ENCODE data around the gene CDH16. TPM values are rescaled to one million over a fixed set of nuclear protein-coding genes. Genes with fewer than 3 reads are reported as not detected.

Gene CDH16
- total RNA-seq, 1 donor from 2014 or later: not detected

GRCh38 chr16:66920924-66921680 lies 2.4 kb upstream of the CDH16 start:
- Mint-ChIP-seq H3K4me3 (ENCODE audit: unreplicated experiment) (no peak overlapping the region), H3K36me3 (ENCODE audit: unreplicated experiment) (peaks cover 4% of the 10 kb centered on the region), H3K27ac (ENCODE audit: unreplicated experiment) (no peak overlapping the region), H3K9me3 (ENCODE audit: unreplicated experiment) (peaks cover 11% of the 10 kb centered on the region), H3K4me1 (ENCODE audit: low read depth, unreplicated experiment) (peaks cover 20% of the 10 kb centered on the region), H3K27me3 (ENCODE audit: unreplicated experiment) (peaks cover 15% of the 10 kb centered on the region)
- DNase-seq: no peak
- TF ChIP-seq, protein P1, sequence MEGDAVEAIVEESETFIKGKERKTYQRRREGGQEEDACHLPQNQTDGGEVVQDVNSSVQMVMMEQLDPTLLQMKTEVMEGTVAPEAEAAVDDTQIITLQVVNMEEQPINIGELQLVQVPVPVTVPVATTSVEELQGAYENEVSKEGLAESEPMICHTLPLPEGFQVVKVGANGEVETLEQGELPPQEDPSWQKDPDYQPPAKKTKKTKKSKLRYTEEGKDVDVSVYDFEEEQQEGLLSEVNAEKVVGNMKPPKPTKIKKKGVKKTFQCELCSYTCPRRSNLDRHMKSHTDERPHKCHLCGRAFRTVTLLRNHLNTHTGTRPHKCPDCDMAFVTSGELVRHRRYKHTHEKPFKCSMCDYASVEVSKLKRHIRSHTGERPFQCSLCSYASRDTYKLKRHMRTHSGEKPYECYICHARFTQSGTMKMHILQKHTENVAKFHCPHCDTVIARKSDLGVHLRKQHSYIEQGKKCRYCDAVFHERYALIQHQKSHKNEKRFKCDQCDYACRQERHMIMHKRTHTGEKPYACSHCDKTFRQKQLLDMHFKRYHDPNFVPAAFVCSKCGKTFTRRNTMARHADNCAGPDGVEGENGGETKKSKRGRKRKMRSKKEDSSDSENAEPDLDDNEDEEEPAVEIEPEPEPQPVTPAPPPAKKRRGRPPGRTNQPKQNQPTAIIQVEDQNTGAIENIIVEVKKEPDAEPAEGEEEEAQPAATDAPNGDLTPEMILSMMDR (IDR thresholded peaks at IDR 0.05; ENCODE audit: partially characterized antibody, unreplicated experiment): no peak

- DNase-seq: no peak
- H3K36me3 Mint-ChIP-seq (ENCODE audit: unreplicated experiment): peaks cover 4% of the 10 kb centered on the region
- H3K9me3 Mint-ChIP-seq (ENCODE audit: unreplicated experiment): peaks cover 11% of the 10 kb centered on the region
- H3K4me1 Mint-ChIP-seq (ENCODE audit: low read depth, unreplicated experiment): peaks cover 20% of the 10 kb centered on the region
- H3K4me3 Mint-ChIP-seq (ENCODE audit: unreplicated experiment): no peak overlapping the region
- no peak overlapping the region for H3K27ac Mint-ChIP-seq (ENCODE audit: unreplicated experiment)
- TF ChIP-seq, protein P1 (IDR thresholded peaks at IDR 0.05; ENCODE audit: partially characterized antibody, unreplicated experiment): no peak
- peaks cover 10% of the 10 kb centered on the region for H3K27me3 Mint-ChIP-seq (ENCODE audit: unreplicated experiment)
Measured at GRCh38 chr16:66920299-66920590, 1.6 kb upstream of the CDH16 start.

DNA sequence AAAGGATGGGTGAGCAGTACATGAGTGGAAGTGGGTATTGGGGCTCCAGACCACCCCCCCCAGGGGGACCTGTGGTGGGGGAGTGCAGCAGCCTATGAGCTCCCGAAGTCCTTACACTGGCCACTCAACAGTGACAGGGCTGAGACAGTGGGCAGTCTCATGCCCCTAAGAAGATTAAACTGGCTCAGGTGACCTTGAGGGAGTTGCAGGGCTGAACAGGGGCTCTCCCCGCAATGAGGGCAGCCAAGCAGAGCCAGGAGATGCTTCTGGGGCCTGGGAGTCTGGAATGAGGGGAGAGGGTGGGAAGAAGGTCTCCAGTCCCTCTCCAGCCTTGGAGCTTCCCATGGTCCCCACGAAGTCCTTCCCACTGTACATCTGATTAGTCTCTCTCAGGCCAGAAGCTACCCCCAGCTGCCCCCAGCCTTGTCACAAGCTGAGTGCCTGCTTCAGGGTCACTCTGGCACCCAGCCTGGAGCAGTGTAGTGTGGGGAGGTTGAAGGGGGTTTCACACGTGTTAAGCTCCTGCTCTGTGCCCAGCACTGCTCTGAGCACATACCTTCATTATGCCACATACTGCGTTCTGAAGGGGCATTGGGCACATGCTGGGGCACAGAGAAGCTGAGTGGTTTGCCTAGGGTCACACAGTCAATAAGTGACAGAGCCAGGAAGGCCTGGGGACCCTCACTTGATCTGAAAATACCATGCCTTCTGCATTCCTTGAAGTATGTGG lies 1.0 kb upstream of the CDH16 start:
- Mint-ChIP-seq H3K27me3 (ENCODE audit: unreplicated experiment) (peaks cover 10% of the 10 kb centered on the region), H3K4me3 (ENCODE audit: unreplicated experiment) (no peak overlapping the region)

GRCh38 chr16:66918355-66918754 lies 330 bp downstream of the CDH16 start:
- no peak overlapping the region for H3K27ac Mint-ChIP-seq (ENCODE audit: unreplicated experiment)
- no peak overlapping the region for H3K4me3 Mint-ChIP-seq (ENCODE audit: unreplicated experiment)
- peaks cover 4% of the 10 kb centered on the region for H3K36me3 Mint-ChIP-seq (ENCODE audit: unreplicated experiment)
- peaks cover 6% of the 10 kb centered on the region for H3K9me3 Mint-ChIP-seq (ENCODE audit: unreplicated experiment)
- H3K4me1 Mint-ChIP-seq (ENCODE audit: low read depth, unreplicated experiment): peaks cover 13% of the 10 kb centered on the region
- TF ChIP-seq, protein P1 (IDR thresholded peaks at IDR 0.05; ENCODE audit: partially characterized antibody, unreplicated experiment): no peak
- H3K27me3 Mint-ChIP-seq (ENCODE audit: unreplicated experiment): peaks cover 6% of the 10 kb centered on the region
- DNase-seq: no peak

More for the DNA sequence above, 1.0 kb upstream of the CDH16 start:
- Mint-ChIP-seq H3K9me3 (ENCODE audit: unreplicated experiment) (peaks cover 11% of the 10 kb centered on the region), H3K27ac (ENCODE audit: unreplicated experiment) (peak overlapping the region; percentile 50), H3K4me1 (ENCODE audit: low read depth, unreplicated experiment) (peaks cover 20% of the 10 kb centered on the region), H3K36me3 (ENCODE audit: unreplicated experiment) (peaks cover 4% of the 10 kb centered on the region)
- TF ChIP-seq, protein P1 (IDR thresholded peaks at IDR 0.05; ENCODE audit: partially characterized antibody, unreplicated experiment): no peak
- no peak for DNase-seq

- no peak for DNase-seq
- Mint-ChIP-seq H3K27ac (ENCODE audit: unreplicated experiment) (no peak overlapping the region), H3K4me3 (ENCODE audit: unreplicated experiment) (no peak overlapping the region), H3K36me3 (ENCODE audit: unreplicated experiment) (peaks cover 4% of the 10 kb centered on the region), H3K27me3 (ENCODE audit: unreplicated experiment) (peaks cover 4% of the 10 kb centered on the region), H3K9me3 (ENCODE audit: unreplicated experiment) (peaks cover 6% of the 10 kb centered on the region), H3K4me1 (ENCODE audit: low read depth, unreplicated experiment) (peaks cover 7% of the 10 kb centered on the region)
- TF ChIP-seq, protein P1 (IDR thresholded peaks at IDR 0.05; ENCODE audit: partially characterized antibody, unreplicated experiment): no peak
Measured at GRCh38 chr16:66917741-66918140, 944 bp downstream of the CDH16 start.
